ENCODE measurements around the gene RUBCN.
"Not testable (repeated sequence)": the region's sequence is repeated elsewhere in the genome, so short reads cannot be mapped to it uniquely, and the experiment has no call there.

GRCh38 chr3:197654090-197654997 is 82.4 kb downstream of the RUBCN start:
- TF ChIP-seq USF1 (IDR thresholded peaks at IDR 0.05; ENCODE audit: borderline replicate concordance, extremely low read length, insufficient read depth, low read depth, low read length); SP1 (IDR thresholded peaks at IDR 0.05; ENCODE audit: low read depth, low read length); ZBTB40 (IDR thresholded peaks at IDR 0.05; ENCODE audit: borderline replicate concordance); YBX1 (IDR thresholded peaks at IDR 0.05); CREB1 (IDR thresholded peaks at IDR 0.05; ENCODE audit: low read depth); MXI1 (IDR thresholded peaks at IDR 0.05; ENCODE audit: low read depth, low read length); RAD21 (IDR thresholded peaks at IDR 0.05; ENCODE audit: insufficient read depth, low read depth, low read length); EED (IDR thresholded peaks at IDR 0.05; ENCODE audit: low read depth); CTCF (IDR thresholded peaks at IDR 0.05 in 2 of 3, conservative IDR thresholded peaks at IDR 0.05 in 1 of 3; ENCODE audit: control insufficient read depth in 2 of 3, extremely low read depth in 1 of 3, insufficient read depth in 1 of 3, low read depth in 3 of 3, low read length in 3 of 3); HDGF (IDR thresholded peaks at IDR 0.05); FOS (IDR thresholded peaks at IDR 0.05; ENCODE audit: borderline replicate concordance, extremely low read depth, insufficient read length): not testable (repeated sequence)

All from GM12878 (cell line).